ENCODE measurements around the gene HIC1.
"Not testable (repeated sequence)": the region's sequence is repeated elsewhere in the genome, so short reads cannot be mapped to it uniquely, and the experiment has no call there.

The HIC1 gene

GRCh38 chr17:2054512-2055291, at the start of gene HIC1:
TSS of gene HIC1 (plus strand) at chr17:2055103. CDS start at chr17:2056691, 1,588 bp downstream.
- peak; percentile 59 for DNase-seq (ENCODE audit: low spot score)

- DNase-seq (ENCODE audit: low spot score): no peak
These were observed 46.4 kb upstream of the HIC1 start for GRCh38 chr17:2008332-2009126.

- no peak for DNase-seq (ENCODE audit: low spot score)
These were observed 45.2 kb upstream of the HIC1 start for GRCh38 chr17:2009737-2010136.

- no peak for DNase-seq (ENCODE audit: low spot score)
These were observed 43.2 kb upstream of the HIC1 start for GRCh38 chr17:2011411-2012371.

- DNase-seq (ENCODE audit: low spot score): no peak
These were observed 42.4 kb upstream of the HIC1 start for GRCh38 chr17:2012499-2012898.

GRCh38 chr17:2013220-2013993, 41.5 kb upstream of the HIC1 start:
- not testable (repeated sequence) for DNase-seq (ENCODE audit: low spot score)

- no peak for DNase-seq (ENCODE audit: low spot score)
These were observed 40.9 kb upstream of the HIC1 start for GRCh38 chr17:2013994-2014317.

- DNase-seq (ENCODE audit: low spot score): no peak
These were observed 39.6 kb upstream of the HIC1 start for GRCh38 chr17:2015314-2015713.

- no peak for DNase-seq (ENCODE audit: low spot score)
These were observed 38.4 kb upstream of the HIC1 start for GRCh38 chr17:2016494-2016893.

- DNase-seq (ENCODE audit: low spot score): no peak
These were observed 37.5 kb upstream of the HIC1 start for GRCh38 chr17:2017274-2017941.

GRCh38 chr17:2018716-2019510, 36.0 kb upstream of the HIC1 start:
- no peak for DNase-seq (ENCODE audit: low spot score)

GRCh38 chr17:2019723-2020122, 35.2 kb upstream of the HIC1 start:
- DNase-seq (ENCODE audit: low spot score): no peak

- no peak for DNase-seq (ENCODE audit: low spot score)
These were observed 34.2 kb upstream of the HIC1 start for GRCh38 chr17:2020721-2021120.

GRCh38 chr17:2022647-2023240, 32.2 kb upstream of the HIC1 start:
- DNase-seq (ENCODE audit: low spot score): no peak

- DNase-seq (ENCODE audit: low spot score): no peak
These were observed 31.6 kb upstream of the HIC1 start for GRCh38 chr17:2023256-2023655.

- DNase-seq (ENCODE audit: low spot score): no peak
These were observed 31.0 kb upstream of the HIC1 start for GRCh38 chr17:2023692-2024571.

- DNase-seq (ENCODE audit: low spot score): no peak
These were observed 30.2 kb upstream of the HIC1 start for GRCh38 chr17:2024572-2025219.

GRCh38 chr17:2025220-2025621, 29.7 kb upstream of the HIC1 start, which contains the start of gene RTN4RL1:
TSS of gene RTN4RL1 (minus strand) at chr17:2025334. CDS start at chr17:2024865, 469 bp downstream.
- DNase-seq (ENCODE audit: low spot score): no peak
